B cell (primary cell): ENCODE measurements around the gene LRCH3. TPM values are rescaled to one million over a fixed set of nuclear protein-coding genes. Genes with fewer than 3 reads are reported as not detected.

ENCODE experiments used
- ATAC-seq: fragments of 200-7000 bp; cut with Tn5 transposase; one replicate; pipeline ENCODE4 v1.10.0; 2021; ENCODE audit warnings: low read depth, mild to moderate bottlenecking, moderate number of reproducible peaks, moderate library complexity
- CTCF ChIA-PET: fragments of 350-600 bp; sonication (Branson Sonifier 250); formaldehyde crosslinking; loops from one replicate; lab custom pipeline; 2021; ENCODE audit warnings: antibody characterized with exemption, inconsistent platforms; lab: Charles Lee
- POLR2A ChIA-PET: fragments of 350-600 bp; sonication (Branson Sonifier 250); formaldehyde crosslinking; loops from one replicate; lab custom pipeline; 2021; ENCODE audit warnings: antibody characterized with exemption; lab: Charles Lee
- DNase-seq: peaks from one replicate; pipeline ENCODE4 v3.0.0; 2013
- H2AFZ ChIP-seq: 2 replicates; pipeline ENCODE4 v1.6.1; 2012; ENCODE audit warnings: mild to moderate bottlenecking, low read depth, low read length; ENCODE audit not compliant: insufficient read depth, poor library complexity, severe bottlenecking
- H3K27ac ChIP-seq, 2 donors: 1 replicate in 1 of 2; 2 replicates in 1 of 2; pipeline ENCODE4 v1.5.1; 2012 to 2013; ENCODE audit warnings: low read length in 2 of 2, mild to moderate bottlenecking in 2 of 2, moderate library complexity in 1 of 2
- H3K27me3 ChIP-seq, 4 experiments: fragments of 200-600 bp in 1 of 4; sonication (generic) in 1 of 4; replicated peaks in 1 of 4; 1 replicate in 2 of 4; 2 replicates in 2 of 4; pipeline versions ENCODE4 v1.6.1 to v1.7.0; 2013 to 2016; ENCODE audit warnings: low read length in 3 of 4, mild to moderate bottlenecking in 2 of 4, mixed read lengths in 1 of 4, moderate library complexity in 1 of 4; ENCODE audit not compliant: insufficient read depth in 4 of 4, control insufficient read depth in 3 of 4; ENCODE audit errors: control extremely low read depth in 1 of 4
- H3K36me3 ChIP-seq, 2 experiments: replicated peaks in 1 of 2; 1 replicate in 1 of 2; 2 replicates in 1 of 2; pipeline versions ENCODE4 v1.6.1 to v1.7.1; 2013; ENCODE audit warnings: low read length in 1 of 2; ENCODE audit not compliant: insufficient read depth in 2 of 2, control insufficient read depth in 1 of 2; ENCODE audit errors: control extremely low read depth in 1 of 2, extremely low read depth in 1 of 2
- H3K4me1 ChIP-seq, 2 donors: fragments of 200-600 bp in 1 of 2; sonication (generic) in 1 of 2; 1 replicate in 1 of 2; 2 replicates in 1 of 2; pipeline versions ENCODE4 v1.5.1 to v1.6.1; 2013 to 2017; ENCODE audit warnings: low read length in 2 of 2; ENCODE audit not compliant: control insufficient read depth in 2 of 2, insufficient read depth in 2 of 2
- H3K4me2 ChIP-seq: replicated peaks from 2 replicates; pipeline ENCODE3; 2012; ENCODE audit warnings: mild to moderate bottlenecking, low read depth, low read length; ENCODE audit not compliant: poor library complexity, severe bottlenecking
- H3K4me3 ChIP-seq, 5 experiments: fragments of 200-600 bp in 1 of 5; sonication (generic) in 1 of 5; 1 replicate in 3 of 5; 2 replicates in 2 of 5; pipeline versions ENCODE4 v1.5.1 to v1.7.0; 2011 to 2016; ENCODE audit warnings: low read length in 4 of 5, mild to moderate bottlenecking in 4 of 5, low read depth in 2 of 5, control low read depth in 1 of 5, moderate library complexity in 1 of 5; ENCODE audit not compliant: insufficient read depth in 1 of 5; ENCODE audit errors: control extremely low read depth in 1 of 5, extremely low read depth in 1 of 5
- H3K79me2 ChIP-seq: fragments of 200-600 bp; sonication (generic); one replicate; pipeline ENCODE4 v1.6.0; 2016; ENCODE audit warnings: low read length; ENCODE audit not compliant: control insufficient read depth, insufficient read depth
- H3K9ac ChIP-seq: fragments of 200-600 bp; sonication (generic); 2 replicates; pipeline ENCODE4 v1.6.1; 2017; ENCODE audit warnings: mild to moderate bottlenecking, low read length, moderate library complexity
- H3K9me3 ChIP-seq, 3 donors: one replicate each; pipeline versions ENCODE4 v1.6.1 to v1.7.1; 2013; ENCODE audit warnings: low read length in 2 of 3; ENCODE audit not compliant: control insufficient read depth in 2 of 3, insufficient read depth in 1 of 3; ENCODE audit errors: control extremely low read depth in 1 of 3
- H4K20me1 ChIP-seq: 2 replicates; pipeline ENCODE4 v1.6.0; 2012; ENCODE audit warnings: mild to moderate bottlenecking, low read length; ENCODE audit not compliant: insufficient read depth, control insufficient read depth, poor library complexity, severe bottlenecking
- H3K27ac Mint-ChIP-seq: one replicate; pipeline ENCODE4 v1.8.0; 2021; ENCODE audit warnings: mixed read lengths
- H3K27me3 Mint-ChIP-seq: one replicate; pipeline ENCODE4 v1.8.0; 2021; ENCODE audit warnings: mixed read lengths
- H3K4me1 Mint-ChIP-seq: one replicate; pipeline ENCODE4 v1.8.0; 2021; ENCODE audit warnings: mixed read lengths
- H3K4me3 Mint-ChIP-seq: one replicate; pipeline ENCODE4 v1.8.0; 2021; ENCODE audit warnings: mixed read lengths
- H3K9me3 Mint-ChIP-seq: one replicate; pipeline ENCODE4 v1.8.0; 2022; ENCODE audit warnings: mixed read lengths; ENCODE audit not compliant: insufficient read depth
- CTCF ChIP-seq: fragments of 200-600 bp; IDR thresholded peaks from one replicate; pipeline ENCODE4 v1.8.0; 2022; ENCODE audit warnings: antibody characterized with exemption, mild to moderate bottlenecking
- EZH2 ChIP-seq: IDR thresholded peaks from 2 replicates; pipeline ENCODE4 v1.6.1; 2012; ENCODE audit warnings: borderline replicate concordance, low read depth, mild to moderate bottlenecking, moderate library complexity, low read length; ENCODE audit not compliant: insufficient read depth, poor library complexity, severe bottlenecking
- WGBS: methylation state at CpG from one replicate; pipeline ENCODE4 v1.1.5; 2013; ENCODE audit warnings: missing lambda C conversion rate; ENCODE audit not compliant: insufficient coverage; 5-methylcytosine and 5-hydroxymethylcytosine counted together
- intact Hi-C: fragments of 100-400 bp; cut with micrococcal nuclease; formaldehyde crosslinking; loops from one replicate; pipeline ENCODE4 v1.10.0; 2022
- polyA plus RNA-seq: library from polyadenylated mRNA; depleted of rRNA; stranded (reverse); fragments of >200 nt; gene quantifications from 2 replicates; pipeline ENCODE4 v1.2.3, GENCODE V29; 2012
- total RNA-seq, 2 donors: library from RNA; stranded (reverse); fragments of 120-200 nt in 1 of 2; gene quantifications; 1 replicate in 1 of 2; 2 replicates in 1 of 2; pipeline versions ENCODE4 v1.2.3 to v1.2.4, GENCODE V29; 2013 to 2022

Gene LRCH3
- total and polyA plus RNA-seq, 2 donors (not counting 1 experiment from before 2014, with no cell fraction given) = 30.1 to 136 TPM

- H3K27me3 Mint-ChIP-seq = no peaks in the 10 kb centered on the region
Measured at GRCh38 chr3:197749601-197750395, 41.3 kb upstream of the LRCH3 start, which contains the start of gene FYTTD1. FYTTD1 (plus strand) TSS chr3:197749883; CDS start chr3:197749972, 89 bp downstream.

More at GRCh38 chr3:197749601-197750395, 41.3 kb upstream of the LRCH3 start, which contains the start of gene FYTTD1:
- TF ChIP-seq EZH2 (no peak), CTCF (peak; percentile 64)
- Histone ChIP-seq H3K4me2 (peak within 1 kb of the TSS; percentile 96), H3K4me1 (peaks cover 18 to 26% of the 10 kb centered on the region in 2 donors), H3K79me2 (peaks cover 41% of the 10 kb centered on the region), H3K36me3 (no peaks in the 10 kb centered on the region), H4K20me1 (peaks cover 27% of the 10 kb centered on the region), H3K4me3 (peak within 1 kb of the TSS; percentile 76 to 97 (median 83)), H3K27ac (peak within 1 kb of the TSS; percentile 88 to 94), H2AFZ (peak within 1 kb of the TSS; percentile 96), H3K9me3 (no peaks in the 10 kb centered on the region), H3K9ac (peak within 1 kb of the TSS; percentile 88), H3K27me3 (no peaks in the 10 kb centered on the region)
- Mint-ChIP-seq H3K4me3 (peak within 1 kb of the TSS; percentile 96), H3K27ac (peak within 1 kb of the TSS; percentile 97), H3K4me1 (peaks cover 43% of the 10 kb centered on the region), H3K9me3 (no peaks in the 10 kb centered on the region)
- intact Hi-C loops = loop anchor here (1.0 to 2.0 kb wide), 6 partner anchors 15 to 150 kb away; no protein-coding TSS in a partner anchor
- under 1% methylated on average over 104 of the region's 104 CpGs for WGBS
- ChIA-PET POLR2A (interaction anchor here (0.7 to 2.2 kb wide), 5 partner anchors 10 to 75 kb away, joined by 4 to 12 read pairs (median 6); partner anchors contain the start of genes LRCH3 and RUBCN), CTCF (interaction anchor here (0.5 to 1.8 kb wide), 9 partner anchors 11 to 151 kb away, joined by 3 to 11 read pairs (median 6); partner anchors contain the start of genes LRCH3 and RUBCN)
- DNase-seq = peak; percentile 95
- ATAC-seq = peak; percentile 90
